A673 (cell line): Measurements from ENCODE around the gene MRPL47.
"Not testable (repeated sequence)": the region's sequence is repeated elsewhere in the genome, so short reads cannot be mapped to it uniquely, and the experiment has no call there.

Experiments
- EZH2 ChIP-seq: fragments of 200-600 bp; sonication (generic); IDR thresholded peaks from 2 replicates; pipeline ENCODE4 v1.6.1; 2017; ENCODE audit warnings: borderline replicate concordance, low read depth, mild to moderate bottlenecking, mixed read lengths, antibody characterized with exemption, low read length; ENCODE audit not compliant: poor library complexity, severe bottlenecking
- TF ChIP-seq, protein P1 (sequence below): fragments of 300-800, 200-600 bp; sonication (generic); conservative IDR thresholded peaks from 2 replicates; pipeline ENCODE4 v1.5.1; 2017; ENCODE audit warnings: low read depth, mild to moderate bottlenecking, antibody characterized with exemption, low read length, moderate library complexity, mixed read lengths

DNA sequence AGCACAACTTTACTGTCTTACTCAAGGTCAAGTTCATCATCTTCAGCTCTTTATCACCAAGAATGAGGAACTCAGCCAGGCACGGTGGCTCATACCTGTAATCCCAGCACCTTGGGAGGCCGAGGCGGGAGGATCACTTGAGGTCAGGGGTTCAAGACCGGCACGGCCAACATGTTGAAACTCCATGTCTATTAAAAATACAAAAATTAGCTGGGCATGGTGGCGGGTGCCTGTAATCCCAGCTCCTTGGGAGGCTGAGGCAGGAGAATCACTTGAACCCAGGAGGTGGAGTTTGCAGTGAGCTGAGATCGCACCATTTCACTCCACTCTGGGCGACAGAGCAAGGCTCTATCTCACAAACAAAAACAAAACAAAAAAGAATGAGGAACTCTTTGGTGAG lies 39.4 kb upstream of the MRPL47 start:
- TF ChIP-seq, protein P1, sequence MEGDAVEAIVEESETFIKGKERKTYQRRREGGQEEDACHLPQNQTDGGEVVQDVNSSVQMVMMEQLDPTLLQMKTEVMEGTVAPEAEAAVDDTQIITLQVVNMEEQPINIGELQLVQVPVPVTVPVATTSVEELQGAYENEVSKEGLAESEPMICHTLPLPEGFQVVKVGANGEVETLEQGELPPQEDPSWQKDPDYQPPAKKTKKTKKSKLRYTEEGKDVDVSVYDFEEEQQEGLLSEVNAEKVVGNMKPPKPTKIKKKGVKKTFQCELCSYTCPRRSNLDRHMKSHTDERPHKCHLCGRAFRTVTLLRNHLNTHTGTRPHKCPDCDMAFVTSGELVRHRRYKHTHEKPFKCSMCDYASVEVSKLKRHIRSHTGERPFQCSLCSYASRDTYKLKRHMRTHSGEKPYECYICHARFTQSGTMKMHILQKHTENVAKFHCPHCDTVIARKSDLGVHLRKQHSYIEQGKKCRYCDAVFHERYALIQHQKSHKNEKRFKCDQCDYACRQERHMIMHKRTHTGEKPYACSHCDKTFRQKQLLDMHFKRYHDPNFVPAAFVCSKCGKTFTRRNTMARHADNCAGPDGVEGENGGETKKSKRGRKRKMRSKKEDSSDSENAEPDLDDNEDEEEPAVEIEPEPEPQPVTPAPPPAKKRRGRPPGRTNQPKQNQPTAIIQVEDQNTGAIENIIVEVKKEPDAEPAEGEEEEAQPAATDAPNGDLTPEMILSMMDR, result not testable (repeated sequence)
- not testable (repeated sequence) for TF ChIP-seq EZH2
